ENCODE measurements around the gene TOLLIP.

Gene TOLLIP

DNA sequence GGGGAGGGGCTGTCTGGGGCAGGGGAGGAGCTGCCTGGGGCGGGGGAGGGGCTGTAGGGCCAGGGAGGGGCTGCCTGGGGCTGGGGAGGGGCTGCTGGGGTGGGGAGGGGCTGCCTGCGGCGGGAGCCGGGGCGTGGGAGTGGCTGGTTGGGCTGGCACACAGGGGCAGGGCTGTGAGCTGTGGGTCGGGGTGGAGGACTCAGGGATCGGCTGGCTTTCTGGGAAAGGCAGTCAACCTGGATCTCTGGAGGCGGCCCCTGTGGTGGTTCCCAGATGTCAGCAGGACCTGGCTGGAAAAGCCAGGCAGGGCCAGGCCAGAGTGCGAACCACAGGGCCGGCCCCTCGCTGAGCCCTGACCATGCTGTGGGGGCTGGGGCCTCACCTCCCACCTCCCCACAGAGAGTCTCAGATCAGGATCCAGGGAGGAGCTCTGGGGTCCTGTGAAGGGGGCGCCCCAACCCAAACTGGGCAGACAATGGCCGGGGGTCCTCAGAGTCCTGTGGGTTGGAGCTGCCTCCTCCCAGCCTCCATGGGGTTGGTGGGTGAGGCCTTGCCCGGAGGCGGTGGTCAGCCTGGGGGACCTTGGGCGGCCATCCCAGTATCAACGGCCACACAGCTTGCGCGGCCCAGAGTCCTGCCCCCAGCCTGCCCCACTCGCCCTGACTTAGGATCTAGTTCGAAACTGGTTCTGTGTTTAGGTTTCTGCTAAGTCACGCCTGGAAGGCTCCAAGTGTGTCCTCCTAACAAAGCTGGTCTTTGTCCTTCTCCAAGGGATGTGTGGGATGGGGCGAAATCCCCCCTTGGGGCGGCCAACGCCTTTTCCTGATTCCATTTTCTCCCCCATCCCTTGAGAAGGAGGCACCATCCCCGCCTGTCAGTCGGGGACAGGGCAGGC lies 84.7 kb downstream of the TOLLIP start:
- Histone ChIP-seq H3K4me3 (ENCODE audit: low read depth, low read length) (no peak overlapping the region), H3K27me3 (replicated peaks) (no peaks in the 10 kb centered on the region), H3K27ac (no peak overlapping the region), H3K36me3 (replicated peaks) (no peaks in the 10 kb centered on the region)
- TF ChIP-seq, protein P1, sequence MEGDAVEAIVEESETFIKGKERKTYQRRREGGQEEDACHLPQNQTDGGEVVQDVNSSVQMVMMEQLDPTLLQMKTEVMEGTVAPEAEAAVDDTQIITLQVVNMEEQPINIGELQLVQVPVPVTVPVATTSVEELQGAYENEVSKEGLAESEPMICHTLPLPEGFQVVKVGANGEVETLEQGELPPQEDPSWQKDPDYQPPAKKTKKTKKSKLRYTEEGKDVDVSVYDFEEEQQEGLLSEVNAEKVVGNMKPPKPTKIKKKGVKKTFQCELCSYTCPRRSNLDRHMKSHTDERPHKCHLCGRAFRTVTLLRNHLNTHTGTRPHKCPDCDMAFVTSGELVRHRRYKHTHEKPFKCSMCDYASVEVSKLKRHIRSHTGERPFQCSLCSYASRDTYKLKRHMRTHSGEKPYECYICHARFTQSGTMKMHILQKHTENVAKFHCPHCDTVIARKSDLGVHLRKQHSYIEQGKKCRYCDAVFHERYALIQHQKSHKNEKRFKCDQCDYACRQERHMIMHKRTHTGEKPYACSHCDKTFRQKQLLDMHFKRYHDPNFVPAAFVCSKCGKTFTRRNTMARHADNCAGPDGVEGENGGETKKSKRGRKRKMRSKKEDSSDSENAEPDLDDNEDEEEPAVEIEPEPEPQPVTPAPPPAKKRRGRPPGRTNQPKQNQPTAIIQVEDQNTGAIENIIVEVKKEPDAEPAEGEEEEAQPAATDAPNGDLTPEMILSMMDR (IDR thresholded peaks at IDR 0.05; ENCODE audit: low read depth, low read length, missing control alignments): no peak
- no peak for DNase-seq
- in situ Hi-C loops (cut with HindIII; ENCODE audit: low pct_ligation_motif_present, low sequenced_read_pairs): no loop called here

Measured in brain microvascular endothelial cell (primary cell).